DLD1 (cell line): ENCODE data around the gene NOVA1.
"Not testable (repeated sequence)": the region's sequence is repeated elsewhere in the genome, so short reads cannot be mapped to it uniquely, and the experiment has no call there.

Source experiments
- in situ Hi-C: cut with HindIII; loops from 2 replicates; pipeline ENCODE4 v1.10.0; 2017; ENCODE audit warnings: low sequenced_read_pairs

The NOVA1 gene

GRCh38 chr14:26597589-26598080 lies at the start of gene NOVA1:
Gene NOVA1, minus strand, starts transcription at chr14:26598033. Its CDS starts 597 bp downstream, at chr14:26597436.
- in situ Hi-C loops = no loop called here

DNA sequence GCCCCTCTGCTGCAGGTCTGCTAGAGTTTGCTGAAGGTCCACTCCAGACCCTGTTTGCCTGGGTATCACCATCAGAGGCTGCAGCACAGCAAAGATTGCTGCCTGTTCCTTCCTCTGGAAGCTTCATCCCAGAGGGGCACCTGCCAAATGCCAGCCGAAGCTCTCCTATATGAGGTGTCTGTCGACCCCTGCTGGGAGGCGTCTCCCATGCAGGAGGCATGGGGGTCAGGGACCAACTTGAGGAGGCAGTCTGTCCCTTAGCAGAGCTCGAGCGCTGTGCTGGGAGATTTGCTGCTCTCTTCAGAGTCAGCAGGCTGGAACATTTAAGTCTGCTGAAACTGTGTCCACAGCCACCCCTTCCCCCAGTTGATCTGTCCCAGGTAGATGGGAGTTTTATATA lies 47.2 kb upstream of the NOVA1 start:
- in situ Hi-C loops = not testable (repeated sequence)

DNA sequence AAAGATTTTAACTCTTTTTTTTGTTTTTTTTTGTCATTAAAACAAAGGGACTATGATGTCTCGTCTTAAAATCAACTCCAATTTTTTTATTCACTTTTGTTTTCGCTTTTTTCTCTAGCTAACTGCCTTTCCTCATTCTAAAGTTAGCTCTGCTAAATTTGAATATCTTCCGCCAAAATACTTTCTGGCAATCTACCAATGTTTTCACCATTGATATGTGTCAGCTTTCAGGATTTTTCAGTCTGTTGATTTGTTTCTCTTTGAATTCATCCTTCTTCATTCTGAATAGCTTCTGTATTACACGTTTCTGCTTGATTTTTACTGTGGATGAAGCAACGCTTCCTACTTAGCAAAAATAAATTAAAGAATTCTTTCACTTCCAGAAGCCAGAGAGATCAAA lies 38.7 kb upstream of the NOVA1 start:
- in situ Hi-C loops = no loop called here

GRCh38 chr14:26634946-26635345 lies 37.1 kb upstream of the NOVA1 start:
- in situ Hi-C loops = not testable (repeated sequence)

GRCh38 chr14:26626256-26626655 lies 28.4 kb upstream of the NOVA1 start:
- in situ Hi-C loops = no loop called here

- in situ Hi-C loops = no loop called here
These were observed 24.8 kb upstream of the NOVA1 start for GRCh38 chr14:26622611-26623010.

- in situ Hi-C loops = no loop called here
These were observed 24.2 kb upstream of the NOVA1 start for GRCh38 chr14:26621807-26622560.

DNA sequence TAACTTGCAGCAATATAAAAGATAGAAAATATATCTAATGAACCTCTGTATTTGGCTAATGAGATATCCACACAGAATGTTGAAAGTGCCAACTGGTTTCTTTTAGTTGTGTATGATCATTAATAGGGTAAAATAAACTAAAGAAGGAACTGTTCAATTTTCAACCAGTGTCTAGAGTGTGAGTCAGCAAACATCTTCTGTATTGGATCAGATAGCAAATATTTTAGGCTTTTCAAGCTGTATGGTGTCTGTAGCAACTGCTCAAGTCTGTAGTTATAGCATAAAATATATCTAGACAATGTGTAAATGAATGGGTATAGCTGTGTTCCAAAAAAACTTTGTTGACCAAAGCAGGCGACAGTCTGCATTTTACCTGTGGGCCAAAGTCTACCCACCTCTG lies 23.5 kb upstream of the NOVA1 start:
- in situ Hi-C loops = no loop called here

GRCh38 chr14:26611259-26611658 lies 13.4 kb upstream of the NOVA1 start:
- in situ Hi-C loops = no loop called here

DNA sequence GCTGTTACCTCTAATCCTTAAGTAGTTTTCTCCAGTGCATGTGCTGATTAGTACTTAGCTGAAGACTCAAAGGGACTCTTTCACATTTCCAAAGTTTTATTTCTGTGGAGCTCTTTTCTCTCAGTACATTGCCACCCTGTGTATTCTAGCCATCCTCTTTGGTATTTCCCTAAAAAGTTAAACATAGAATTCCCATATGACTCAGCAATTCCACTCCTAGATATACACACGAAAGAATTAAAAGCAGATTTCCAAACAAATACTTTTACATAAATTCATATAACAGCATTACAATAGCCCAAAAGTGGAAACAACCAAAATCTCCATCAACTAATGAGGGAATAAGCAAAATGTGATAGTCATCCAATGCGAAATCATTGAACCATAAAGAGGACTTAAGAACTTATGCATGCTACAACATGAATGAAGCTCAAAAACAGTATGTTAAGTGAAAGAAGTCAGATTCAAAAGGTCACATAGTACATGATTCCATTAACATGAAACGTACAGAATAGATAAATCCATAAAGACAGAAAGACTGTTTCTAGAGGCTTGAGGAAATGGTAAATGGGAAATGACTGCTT lies 9.0 kb upstream of the NOVA1 start:
- in situ Hi-C loops = no loop called here

- in situ Hi-C loops = no loop called here
These were observed 7.8 kb upstream of the NOVA1 start for GRCh38 chr14:26605602-26606001.

DNA sequence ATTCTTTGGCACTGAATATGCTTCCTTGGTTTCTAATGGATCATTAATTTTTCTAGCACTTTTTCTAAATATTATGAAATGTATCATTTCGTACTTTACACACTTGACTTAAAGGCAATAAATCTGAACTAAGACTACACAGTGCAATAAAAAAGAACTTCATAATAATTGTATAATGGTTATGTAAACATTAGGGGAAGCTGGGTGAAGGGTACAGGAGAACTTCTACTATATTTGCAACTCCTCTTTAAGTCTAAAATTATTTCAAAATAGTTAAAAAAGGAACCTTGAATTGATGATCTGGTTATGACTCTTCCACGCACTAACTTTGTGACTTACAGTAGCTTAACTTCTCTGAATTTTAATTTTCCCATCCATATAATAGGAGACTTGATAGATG lies 5.1 kb upstream of the NOVA1 start:
- in situ Hi-C loops = no loop called here

DNA sequence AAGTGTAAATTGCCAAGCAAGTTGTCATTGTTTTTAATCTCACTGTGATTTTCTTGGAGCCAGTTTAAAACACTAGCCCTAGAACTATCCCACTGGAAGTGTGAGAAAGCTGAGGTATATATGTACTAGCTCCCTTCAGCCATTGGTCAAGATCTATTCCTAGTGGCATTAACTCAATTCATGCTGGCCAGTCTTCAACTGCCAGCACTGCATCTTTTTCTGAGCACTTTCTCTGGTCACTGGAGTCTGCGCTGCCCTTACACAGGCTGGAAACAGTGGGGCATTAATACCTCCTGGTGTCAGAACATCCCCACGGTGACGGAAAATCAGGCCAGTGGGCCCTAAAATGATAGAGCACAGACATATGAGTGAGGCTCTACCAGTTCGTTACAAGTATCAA lies 4.0 kb upstream of the NOVA1 start:
- in situ Hi-C loops = no loop called here

GRCh38 chr14:26599291-26599690 lies 1.5 kb upstream of the NOVA1 start:
- in situ Hi-C loops = no loop called here

DNA sequence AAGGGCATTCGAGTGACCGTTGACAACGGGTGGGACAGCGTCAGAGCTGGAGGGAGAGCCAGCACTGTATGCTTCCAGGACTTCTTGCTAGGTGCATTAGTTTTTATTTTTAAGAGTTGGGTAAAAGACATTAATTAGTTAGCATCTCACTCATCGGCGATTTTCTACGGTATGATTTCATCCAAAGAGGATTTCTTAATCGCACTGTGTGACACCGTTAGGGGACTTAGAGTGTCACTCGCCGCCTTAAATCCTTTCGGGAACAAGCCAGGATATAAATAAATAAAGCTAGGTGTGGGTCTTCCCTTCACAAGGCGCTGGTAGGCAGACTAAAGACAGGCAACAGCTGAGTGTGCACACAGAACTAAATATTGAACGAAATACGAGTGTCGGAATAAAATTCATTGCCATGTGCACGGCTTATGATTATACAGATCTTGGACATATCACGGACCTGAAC lies 869 bp upstream of the NOVA1 start:
- in situ Hi-C loops = no loop called here

- in situ Hi-C loops = no loop called here
These were observed 343 bp upstream of the NOVA1 start for GRCh38 chr14:26598081-26598671.

DNA sequence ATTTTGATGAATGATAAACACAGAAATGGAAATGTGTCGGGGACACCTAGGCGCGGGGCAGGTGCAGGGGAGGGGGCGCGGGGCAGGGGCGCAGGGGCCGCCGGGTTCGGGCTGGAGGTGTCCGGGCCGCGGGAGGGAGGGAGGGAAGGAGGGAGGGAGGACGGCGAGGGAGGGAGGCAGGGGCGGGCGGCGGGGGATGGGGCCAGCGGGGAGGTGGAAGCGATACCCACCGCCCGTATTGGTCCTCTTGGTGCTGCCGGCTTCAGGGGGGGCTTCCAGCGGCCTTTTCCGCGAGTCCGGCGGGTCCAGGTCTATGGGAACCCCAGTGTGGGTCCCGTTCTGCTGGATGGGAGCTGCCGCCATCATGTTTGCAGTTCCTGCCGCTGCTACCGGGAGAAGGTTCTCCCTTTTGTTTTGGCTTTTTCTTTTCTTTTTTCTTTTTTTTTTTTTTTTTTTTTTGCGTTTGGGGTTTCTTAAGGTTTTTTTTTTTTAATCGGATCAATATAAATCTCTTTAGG lies 703 bp downstream of the NOVA1 start:
- in situ Hi-C loops = no loop called here

DNA sequence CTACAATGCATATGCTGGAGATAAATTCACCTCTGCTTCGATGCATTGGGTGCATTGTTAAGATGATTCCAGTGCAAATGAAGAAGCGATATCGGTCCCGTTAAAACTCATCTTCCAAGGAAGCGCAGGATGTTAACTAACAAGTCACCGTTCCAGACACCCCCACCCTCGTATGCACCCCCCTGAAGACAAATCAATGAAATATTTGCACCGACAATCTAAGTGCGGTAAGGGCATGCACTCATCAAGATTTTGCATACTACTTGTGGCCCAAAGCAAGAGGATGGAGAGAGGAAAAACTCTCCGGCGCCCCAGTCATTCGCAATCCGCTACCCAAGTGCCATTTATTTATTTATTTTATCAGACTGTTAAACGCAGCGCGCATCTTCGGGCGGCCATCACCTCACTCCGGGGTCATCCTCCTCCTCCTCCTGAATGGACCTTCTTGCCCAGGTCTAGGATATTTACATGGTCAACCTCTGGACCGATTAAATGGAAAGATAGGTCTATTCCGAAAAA lies 1.2 kb downstream of the NOVA1 start:
- in situ Hi-C loops = no loop called here

- in situ Hi-C loops = no loop called here
These were observed 1.8 kb downstream of the NOVA1 start for GRCh38 chr14:26595926-26596542.

DNA sequence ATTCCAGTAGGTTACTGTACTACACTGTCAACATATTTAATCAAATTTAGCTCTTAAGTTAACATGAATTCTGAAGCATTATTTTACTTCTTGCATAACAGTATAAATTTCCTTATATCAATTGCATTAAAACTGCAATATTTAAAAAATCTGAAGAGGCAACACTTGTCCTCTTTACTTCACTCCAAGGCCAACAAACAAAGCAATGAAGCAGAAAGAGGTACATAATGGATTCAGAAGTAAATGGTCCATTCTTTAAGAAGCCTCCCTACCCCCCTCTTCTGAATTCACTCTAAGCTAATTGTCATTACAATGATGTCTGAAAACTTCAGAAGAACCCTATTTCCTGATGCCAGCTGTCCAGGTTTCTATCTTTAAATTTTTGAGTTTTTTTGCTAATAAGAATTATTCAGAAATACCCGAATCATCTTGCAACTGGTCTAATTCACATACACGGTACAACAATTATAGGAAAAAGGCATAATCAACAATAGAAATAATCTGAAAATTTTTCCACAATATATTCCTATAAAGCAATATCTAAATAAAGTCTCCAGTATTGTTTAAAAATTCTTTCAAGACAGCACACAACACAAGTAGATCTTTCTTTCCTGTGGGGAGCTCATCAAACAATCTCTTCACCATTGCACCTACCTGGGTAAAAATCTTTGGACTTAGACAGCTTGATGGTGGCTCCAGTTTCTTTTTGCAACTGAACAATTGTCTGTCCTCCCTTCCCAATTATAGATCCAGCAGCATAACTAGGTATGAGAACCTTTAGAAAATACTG lies 2.9 kb downstream of the NOVA1 start:
- in situ Hi-C loops = no loop called here
